Measurements from ENCODE around the gene LIN54. TPM values are rescaled to one million over a fixed set of nuclear protein-coding genes. Genes with fewer than 3 reads are reported as not detected.
"Not testable (repeated sequence)": the region's sequence is repeated elsewhere in the genome, so short reads cannot be mapped to it uniquely, and the experiment has no call there.

LIN54 gene
- total RNA-seq (1 to 10 TPM; 5.0 to 10.0 (median 8.4) TPM), polyA plus RNA-seq (1 to 10 TPM; 4.6 to 6.5 (median 4.8) TPM)

- peaks cover 0 to 37% (median 33%) of the 10 kb centered on the region in 4 donors for H3K4me1 ChIP-seq
Measured at GRCh38 chr4:83010522-83011318, at the start of gene LIN54. Gene LIN54 (minus strand): TSS chr4:83010823. CDS start chr4:82984844, 25,979 bp downstream.

DNA sequence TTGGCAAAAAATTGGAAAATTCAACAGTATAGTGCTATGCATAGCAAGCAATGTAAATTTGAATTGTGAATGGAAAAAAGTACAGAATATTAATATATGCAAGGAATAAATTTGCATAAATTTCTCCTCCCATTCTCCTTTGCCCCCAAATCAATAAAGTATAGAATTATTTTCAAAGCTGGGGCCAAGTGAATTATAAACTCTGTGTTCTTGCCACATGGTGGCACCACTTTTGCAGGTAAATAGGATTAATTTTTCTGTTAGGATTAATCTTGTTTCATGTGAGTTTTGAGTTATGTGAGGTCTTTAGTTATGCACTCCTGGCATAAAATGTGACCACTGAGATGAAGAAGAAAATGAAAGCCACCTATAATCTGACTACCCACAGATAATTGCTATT is 44.3 kb upstream of the LIN54 start:
- H3K9me3 ChIP-seq = no peaks in the 10 kb centered on the region
- intact Hi-C loops (cut with DNase I) = no loop called here
- H3K27me3 ChIP-seq = no peaks in the 10 kb centered on the region
- no peak overlapping the region for H3K27ac ChIP-seq
- TF ChIP-seq POLR2A (IDR thresholded peaks at IDR 0.05) (no peak), CTCF (IDR thresholded peaks at IDR 0.05) (peak in 1 of 4 experiments; percentile 11), POLR2AphosphoS5 (IDR thresholded peaks at IDR 0.05) (no peak), EP300 (IDR thresholded peaks at IDR 0.05) (no peak)
- no peak for DNase-seq
- peaks cover 5 to 76% (median 25%) of the 10 kb centered on the region in 4 donors for H3K36me3 ChIP-seq
- no peaks in the 10 kb centered on the region for H3K4me1 ChIP-seq
- no peak overlapping the region for H3K4me3 ChIP-seq

More at GRCh38 chr4:83010522-83011318, at the start of gene LIN54:
- TF ChIP-seq CTCF (IDR thresholded peaks at IDR 0.05) (no peak), POLR2A (IDR thresholded peaks at IDR 0.05) (no peak), POLR2AphosphoS5 (IDR thresholded peaks at IDR 0.05) (peak in 3 of 4 donors; percentile 25 to 30 (median 26)), EP300 (IDR thresholded peaks at IDR 0.05) (no peak)
- H3K4me3 ChIP-seq = peak within 1 kb of the TSS; percentile 71 to 76 (median 72)
- WGBS, 2 donors = 1% methylated on average over 54 of the region's 54 CpGs
- H3K9me3 ChIP-seq = no peaks in the 10 kb centered on the region
- DNase-seq = peak; percentile 92
- intact Hi-C loops (cut with DNase I) = loop anchor here (2.0 kb wide), 1 partner anchor 636 kb away; no protein-coding TSS in a partner anchor
- H3K27me3 ChIP-seq = no peaks in the 10 kb centered on the region
- no peaks in the 10 kb centered on the region for H3K36me3 ChIP-seq
- peak within 1 kb of the TSS; percentile 88 to 97 (median 90) for H3K27ac ChIP-seq

GRCh38 chr4:83048781-83049180 is 38.2 kb upstream of the LIN54 start:
- H3K36me3 ChIP-seq = peaks cover 3 to 59% (median 15%) of the 10 kb centered on the region in 4 donors
- DNase-seq; H3K9me3 ChIP-seq; H3K27ac ChIP-seq; H3K4me1 ChIP-seq; H3K4me3 ChIP-seq; H3K27me3 ChIP-seq; intact Hi-C loops (cut with DNase I): not testable (repeated sequence)
- WGBS, 2 donors = 94% methylated on average over 8 of the region's 8 CpGs

DNA sequence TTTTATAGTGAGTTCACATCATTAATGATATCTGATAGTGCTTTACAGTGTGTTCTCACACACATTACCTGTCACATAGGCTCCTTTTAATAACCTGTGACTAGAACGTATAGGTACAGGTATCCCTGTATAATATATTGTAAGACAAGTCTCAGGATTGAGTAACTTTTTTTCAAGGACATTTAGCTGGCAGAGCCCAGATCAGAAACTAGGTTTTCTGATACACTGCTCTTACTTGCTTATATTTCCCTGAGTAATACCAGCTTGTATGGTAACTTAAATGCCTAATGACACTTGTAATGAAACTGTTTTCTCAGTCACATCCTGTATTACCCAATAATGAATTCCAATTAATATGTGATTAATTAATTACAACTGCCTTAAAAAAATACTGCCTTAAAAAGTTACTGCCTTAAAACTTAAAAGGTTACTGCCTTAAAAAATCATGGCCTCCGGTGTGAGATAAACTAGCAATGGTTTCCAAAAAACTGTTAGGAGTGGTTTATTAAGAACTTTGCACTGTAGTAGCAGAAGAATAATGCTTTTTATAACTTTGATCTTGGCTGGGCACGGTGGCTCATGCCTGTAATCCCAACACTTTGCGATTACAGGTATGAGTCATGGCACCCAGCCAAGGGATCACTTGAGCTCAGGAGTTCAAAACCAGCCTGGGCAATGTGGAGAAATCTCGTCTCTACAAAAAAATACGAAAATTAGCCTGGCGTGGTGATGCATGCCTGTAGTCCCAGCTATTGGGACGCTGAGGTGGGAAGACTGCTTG is 36.3 kb upstream of the LIN54 start:
- Histone ChIP-seq H3K4me1 (peaks cover 0 to 5% (median 0%) of the 10 kb centered on the region in 4 donors), H3K27me3 (no peaks in the 10 kb centered on the region), H3K9me3 (no peaks in the 10 kb centered on the region), H3K36me3 (peaks cover 3 to 40% (median 10%) of the 10 kb centered on the region in 4 donors), H3K4me3 (no peak overlapping the region), H3K27ac (no peak overlapping the region)
- TF ChIP-seq EP300 (IDR thresholded peaks at IDR 0.05) = no peak
- DNase-seq = no peak
- intact Hi-C loops (cut with DNase I) = no loop called here
- WGBS, 2 donors = 55 to 84% methylated on average over 8 of the region's 8 CpGs

- peaks cover 0 to 5% (median 0%) of the 10 kb centered on the region in 4 donors for H3K4me1 ChIP-seq
- TF ChIP-seq POLR2A (IDR thresholded peaks at IDR 0.05) (no peak), EP300 (IDR thresholded peaks at IDR 0.05) (no peak), CTCF (IDR thresholded peaks at IDR 0.05) (no peak), POLR2AphosphoS5 (IDR thresholded peaks at IDR 0.05) (no peak)
- DNase-seq = no peak
- no peak overlapping the region for H3K4me3 ChIP-seq
- no peaks in the 10 kb centered on the region for H3K9me3 ChIP-seq
- 88 to 93% methylated on average over 14 of the region's 14 CpGs for WGBS, 2 donors
- peaks cover 0 to 10% (median 0%) of the 10 kb centered on the region in 4 donors for H3K36me3 ChIP-seq
- H3K27me3 ChIP-seq = no peaks in the 10 kb centered on the region
- no peak overlapping the region for H3K27ac ChIP-seq
- intact Hi-C loops (cut with DNase I) = no loop called here
Measured at GRCh38 chr4:83043801-83044407, 33.3 kb upstream of the LIN54 start.

DNA sequence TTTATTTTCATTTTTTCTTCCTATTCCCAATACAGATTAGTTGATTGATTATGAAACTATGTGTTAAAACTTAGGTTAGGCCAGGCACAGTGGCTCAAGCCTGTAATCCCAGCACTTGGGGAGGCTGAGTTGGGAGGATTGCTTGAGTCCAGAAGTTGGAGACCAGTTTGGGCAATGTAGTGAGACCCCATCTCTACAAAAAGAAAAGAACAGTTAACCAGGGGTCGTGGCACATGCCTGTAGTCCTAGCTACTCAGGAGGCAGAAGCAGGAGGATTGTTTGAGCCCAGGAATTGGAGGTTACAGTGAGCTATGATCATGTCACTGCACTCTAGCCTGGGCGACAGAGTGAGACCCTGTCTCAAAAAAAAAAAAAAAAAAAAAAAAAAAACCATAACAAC is 32.5 kb upstream of the LIN54 start:
- H3K27ac ChIP-seq; H3K4me1 ChIP-seq; H3K36me3 ChIP-seq; H3K4me3 ChIP-seq; DNase-seq; H3K27me3 ChIP-seq; intact Hi-C loops (cut with DNase I); H3K9me3 ChIP-seq: not testable (repeated sequence)
- WGBS, 2 donors = 89 to 95% methylated on average over 2 of the region's 2 CpGs

Measured in sigmoid colon (tissue), 7 donors.